OCI-LY7 (cell line): ENCODE results near the gene CAND1. TPM values are rescaled to one million over a fixed set of nuclear protein-coding genes. Genes with fewer than 3 reads are reported as not detected.

ENCODE experiments used
- BruUV-seq: library from RNA; stranded (reverse); fragments of 400-500 nt; replicated peaks from 2 replicates; lab custom pipeline; 2021; lab: Mats Ljungman, UMichigan
- CTCF ChIA-PET: fragments of 300-600 bp; sonication (Branson Sonifier 250); formaldehyde crosslinking; loops from one replicate; lab custom pipeline; 2022; ENCODE audit warnings: antibody characterized with exemption; ENCODE audit not compliant: unreplicated experiment; lab: Charles Lee
- POLR2A ChIA-PET: fragments of 300-600 bp; sonication (Branson Sonifier 250); formaldehyde crosslinking; loops from one replicate; lab custom pipeline; 2022; ENCODE audit warnings: antibody characterized with exemption; lab: Charles Lee
- DNase-seq: peaks from one replicate; pipeline ENCODE4 v3.0.0-alpha.2; 2015; ENCODE audit warnings: low spot score
- H2AFZ ChIP-seq: fragments of 200-600 bp; sonication (generic), shearing (Covaris generic); 2 replicates; pipeline ENCODE4 v1.6.1; 2014; ENCODE audit warnings: mild to moderate bottlenecking, antibody characterized with exemption, low read length, moderate library complexity
- H3K27ac ChIP-seq: fragments of 200-600 bp; sonication (generic); 2 replicates; pipeline ENCODE4 v1.5.1; 2014; ENCODE audit warnings: mixed run types, low read depth, mild to moderate bottlenecking, moderate library complexity, low read length, inconsistent platforms; ENCODE audit not compliant: poor library complexity, severe bottlenecking
- H3K36me3 ChIP-seq: fragments of 200-600 bp; sonication (generic); 2 replicates; pipeline ENCODE4 v1.6.1; 2014; ENCODE audit warnings: mild to moderate bottlenecking, antibody characterized with exemption, low read length, moderate library complexity, mixed read lengths; ENCODE audit not compliant: insufficient read depth
- H3K4me1 ChIP-seq: fragments of 200-600 bp; sonication (generic); 2 replicates; pipeline ENCODE4 v1.5.1; 2014; ENCODE audit warnings: mild to moderate bottlenecking, low read length; ENCODE audit not compliant: insufficient read depth, poor library complexity, severe bottlenecking
- H3K4me2 ChIP-seq: fragments of 200-600 bp; sonication (generic); 2 replicates; pipeline ENCODE4 v1.6.1; 2014; ENCODE audit warnings: mild to moderate bottlenecking, low read length
- H3K4me3 ChIP-seq: fragments of 200-600 bp; sonication (generic); 2 replicates; pipeline ENCODE4 v1.5.1; 2014; ENCODE audit warnings: mild to moderate bottlenecking, low read depth, low read length; ENCODE audit not compliant: poor library complexity, severe bottlenecking
- H3K79me2 ChIP-seq: fragments of 200-600 bp; sonication (generic); 2 replicates; pipeline ENCODE4 v1.6.1; 2016; ENCODE audit warnings: low read depth, mild to moderate bottlenecking, low read length, moderate library complexity, mixed read lengths; ENCODE audit not compliant: insufficient read depth
- H3K9me2 ChIP-seq: fragments of 200-600 bp; sonication (generic); 2 replicates; pipeline ENCODE4 v1.6.1; 2016; ENCODE audit warnings: mild to moderate bottlenecking, low read length, mixed read lengths; ENCODE audit not compliant: insufficient read depth
- H3K9me3 ChIP-seq: fragments of 200-600 bp; sonication (generic); 2 replicates; pipeline ENCODE4 v1.6.1; 2014; ENCODE audit warnings: mild to moderate bottlenecking, mixed run types, low read length, mixed read lengths
- H4K20me1 ChIP-seq: fragments of 200-600 bp; sonication (generic); 2 replicates; pipeline ENCODE4 v1.6.1; 2014; ENCODE audit warnings: mild to moderate bottlenecking, antibody characterized with exemption, low read length, moderate library complexity, mixed read lengths; ENCODE audit not compliant: insufficient read depth
- CTCF ChIP-seq: fragments of 200-600 bp; sonication (generic); conservative IDR thresholded peaks from 2 replicates; pipeline ENCODE4 v1.5.1; 2014; ENCODE audit warnings: mild to moderate bottlenecking, antibody characterized with exemption, low read length, moderate library complexity, mixed read lengths
- EZH2phosphoT487 ChIP-seq: fragments of 200-600 bp; sonication (generic); IDR thresholded peaks from 2 replicates; pipeline ENCODE4 v1.6.1; 2018; ENCODE audit warnings: low read depth, borderline replicate concordance, mild to moderate bottlenecking, mixed run types, antibody characterized with exemption, low read length, moderate library complexity, mixed read lengths
- intact Hi-C: fragments of 100-400 bp; cut with micrococcal nuclease; formaldehyde crosslinking; loops from one replicate; pipeline ENCODE4 v1.10.0; 2022; ENCODE audit not compliant: unreplicated experiment
- total RNA-seq, 2 experiments: library from RNA; depleted of rRNA in 1 of 2; stranded (reverse); fragments of >200 nt in 1 of 2; shearing (Covaris generic) in 1 of 2; gene quantifications; 2 replicates each; pipeline ENCODE4 v1.2.3, GENCODE V29; 2014 to 2022

Gene CAND1
- total RNA-seq, 2 experiments from 2014 or later: 109 to 207 TPM

GRCh38 chr12:67331828-67332227 lies 62.7 kb downstream of the CAND1 start:
- no peak overlapping the region for H3K4me2 ChIP-seq
- no peak overlapping the region for H3K27ac ChIP-seq
- BruUV-seq: no TSS peak
- no peak overlapping the region for H3K4me3 ChIP-seq
- H3K9me2 ChIP-seq: no peaks in the 10 kb centered on the region
- H3K4me1 ChIP-seq: no peaks in the 10 kb centered on the region
- no peak overlapping the region for H2AFZ ChIP-seq
- intact Hi-C loops: no loop called here
- POLR2A ChIA-PET: interaction anchor here (0.6 to 1.8 kb wide), 4 partner anchors 13 to 43 kb away, joined by 3 to 4 read pairs (median 4); no protein-coding TSS in a partner anchor
- CTCF ChIA-PET: no interaction called here
- H3K9me3 ChIP-seq: no peaks in the 10 kb centered on the region
- no peak for TF ChIP-seq EZH2phosphoT487
- TF ChIP-seq CTCF: no peak
- no peak for DNase-seq
- no peaks in the 10 kb centered on the region for H3K36me3 ChIP-seq
- H4K20me1 ChIP-seq: no peaks in the 10 kb centered on the region
- H3K79me2 ChIP-seq: no peaks in the 10 kb centered on the region

GRCh38 chr12:67333649-67334048 lies 64.5 kb downstream of the CAND1 start:
- no peaks in the 10 kb centered on the region for H3K9me2 ChIP-seq
- H2AFZ ChIP-seq: no peak overlapping the region
- no TSS peak for BruUV-seq
- intact Hi-C loops: no loop called here
- no peaks in the 10 kb centered on the region for H3K79me2 ChIP-seq
- no peaks in the 10 kb centered on the region for H4K20me1 ChIP-seq
- H3K4me3 ChIP-seq: no peak overlapping the region
- H3K36me3 ChIP-seq: peaks cover 6% of the 10 kb centered on the region; the same call in 1 of the 2 replicates
- no peak overlapping the region for H3K27ac ChIP-seq
- no peak for TF ChIP-seq CTCF
- TF ChIP-seq EZH2phosphoT487: no peak
- H3K9me3 ChIP-seq: peaks cover 6% of the 10 kb centered on the region; the same call in 1 of the 2 replicates
- DNase-seq: no peak
- POLR2A ChIA-PET: no interaction called here
- CTCF ChIA-PET: no interaction called here
- H3K4me1 ChIP-seq: no peaks in the 10 kb centered on the region
- H3K4me2 ChIP-seq: no peak overlapping the region

GRCh38 chr12:67338426-67338825 lies 69.3 kb downstream of the CAND1 start:
- TF ChIP-seq CTCF: no peak
- no peak for TF ChIP-seq EZH2phosphoT487
- POLR2A ChIA-PET: no interaction called here
- CTCF ChIA-PET: no interaction called here
- Histone ChIP-seq H3K27ac (no peak overlapping the region), H2AFZ (no peak overlapping the region), H3K4me2 (no peak overlapping the region), H3K79me2 (no peaks in the 10 kb centered on the region), H3K4me1 (no peaks in the 10 kb centered on the region), H3K9me2 (no peaks in the 10 kb centered on the region), H4K20me1 (no peaks in the 10 kb centered on the region), H3K9me3 (peaks cover 14% of the 10 kb centered on the region; the same call in 1 of the 2 replicates), H3K4me3 (no peak overlapping the region), H3K36me3 (peaks cover 6% of the 10 kb centered on the region; the same call in 1 of the 2 replicates)
- BruUV-seq: no TSS peak
- intact Hi-C loops: no loop called here
- no peak for DNase-seq
